Activated T-helper 9 cell treated with anti-CD3 and anti-CD28 coated beads, Interleukin-2, amount 50 U/mL, for 16 hours (primary cell): ENCODE measurements around the gene KTN1.

Experiments
- DNase-seq: peaks from one replicate; pipeline ENCODE4 v3.0.0-alpha.2; 2020; ENCODE audit warnings: low read depth

KTN1 gene

DNA sequence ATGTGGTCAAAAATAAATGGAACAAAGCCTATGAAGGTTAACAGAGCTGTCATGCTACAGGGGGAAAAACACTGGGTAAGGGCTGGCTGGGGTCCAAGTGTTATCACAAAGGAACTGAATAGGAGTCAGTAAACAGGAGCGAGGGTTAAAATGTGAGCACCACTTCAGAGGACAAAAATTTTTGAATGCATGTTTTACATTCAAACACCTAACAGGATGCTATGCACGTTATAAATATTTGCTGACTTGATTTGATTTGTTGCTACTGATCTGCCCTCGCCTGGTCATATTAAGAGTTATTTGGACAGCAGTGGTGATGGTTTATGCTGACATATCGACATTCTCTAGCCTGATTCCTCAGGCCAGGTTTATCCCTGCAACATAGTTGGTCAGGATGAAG, 7.4 kb upstream of the KTN1 start:
- no peak for DNase-seq

DNA sequence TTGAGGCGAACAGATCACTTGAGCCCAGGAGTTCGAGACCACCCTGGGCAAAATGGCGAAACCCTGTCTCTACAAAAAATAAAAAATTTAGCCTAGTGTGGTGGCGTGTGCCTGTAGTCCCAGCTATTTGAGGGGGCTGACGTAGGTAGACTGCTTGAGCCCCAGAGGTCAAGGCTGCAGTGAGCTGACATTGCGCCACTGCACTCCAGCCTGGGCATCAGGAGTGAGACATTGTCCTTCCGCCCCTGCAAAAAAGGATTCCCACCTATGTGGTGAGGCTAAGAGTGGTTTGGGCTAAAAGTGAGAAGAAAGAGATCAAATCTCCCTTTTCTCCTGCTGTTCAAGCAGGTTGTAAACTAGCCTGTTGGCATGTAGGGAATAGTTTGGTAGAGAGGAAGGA, 5.0 kb upstream of the KTN1 start:
- DNase-seq = no peak

DNA sequence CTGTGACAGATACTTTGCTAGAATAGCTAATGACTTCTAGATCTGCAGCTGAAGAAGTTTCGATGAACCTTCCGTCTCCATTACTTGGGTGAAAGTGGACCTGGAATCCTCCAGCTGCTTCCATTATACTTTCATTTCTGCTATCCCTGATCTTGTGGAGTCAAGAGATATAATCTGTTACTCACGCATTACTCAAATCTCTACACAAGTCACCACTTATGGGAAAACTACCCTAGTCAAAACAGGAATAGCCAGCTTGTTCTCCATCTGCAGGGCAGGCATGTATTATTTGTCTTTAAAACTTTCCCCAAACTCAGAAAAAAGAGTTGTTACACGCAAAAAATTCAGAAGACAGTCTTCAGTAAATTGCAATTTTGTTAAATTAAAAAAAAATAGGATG, 2.8 kb upstream of the KTN1 start:
- DNase-seq = no peak

DNA sequence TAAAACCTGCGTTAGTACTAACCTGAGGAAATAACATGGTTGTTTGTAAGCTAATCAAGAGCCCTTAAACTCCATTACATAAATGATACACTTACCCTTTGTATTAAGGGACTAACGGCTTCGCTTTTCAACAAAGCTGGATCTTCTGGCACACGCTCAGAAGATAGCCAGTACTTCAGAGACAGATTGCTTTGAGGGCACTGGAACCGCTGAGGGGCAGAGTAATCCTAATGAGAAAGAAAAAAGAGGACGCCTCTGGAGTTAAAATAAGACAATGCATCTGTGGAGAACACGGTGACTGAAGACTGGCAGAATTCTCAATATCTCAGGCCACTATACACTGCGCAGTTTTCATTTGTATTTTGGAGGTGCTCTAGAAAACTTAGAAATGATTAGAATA, 1.5 kb upstream of the KTN1 start:
- no peak for DNase-seq

DNA sequence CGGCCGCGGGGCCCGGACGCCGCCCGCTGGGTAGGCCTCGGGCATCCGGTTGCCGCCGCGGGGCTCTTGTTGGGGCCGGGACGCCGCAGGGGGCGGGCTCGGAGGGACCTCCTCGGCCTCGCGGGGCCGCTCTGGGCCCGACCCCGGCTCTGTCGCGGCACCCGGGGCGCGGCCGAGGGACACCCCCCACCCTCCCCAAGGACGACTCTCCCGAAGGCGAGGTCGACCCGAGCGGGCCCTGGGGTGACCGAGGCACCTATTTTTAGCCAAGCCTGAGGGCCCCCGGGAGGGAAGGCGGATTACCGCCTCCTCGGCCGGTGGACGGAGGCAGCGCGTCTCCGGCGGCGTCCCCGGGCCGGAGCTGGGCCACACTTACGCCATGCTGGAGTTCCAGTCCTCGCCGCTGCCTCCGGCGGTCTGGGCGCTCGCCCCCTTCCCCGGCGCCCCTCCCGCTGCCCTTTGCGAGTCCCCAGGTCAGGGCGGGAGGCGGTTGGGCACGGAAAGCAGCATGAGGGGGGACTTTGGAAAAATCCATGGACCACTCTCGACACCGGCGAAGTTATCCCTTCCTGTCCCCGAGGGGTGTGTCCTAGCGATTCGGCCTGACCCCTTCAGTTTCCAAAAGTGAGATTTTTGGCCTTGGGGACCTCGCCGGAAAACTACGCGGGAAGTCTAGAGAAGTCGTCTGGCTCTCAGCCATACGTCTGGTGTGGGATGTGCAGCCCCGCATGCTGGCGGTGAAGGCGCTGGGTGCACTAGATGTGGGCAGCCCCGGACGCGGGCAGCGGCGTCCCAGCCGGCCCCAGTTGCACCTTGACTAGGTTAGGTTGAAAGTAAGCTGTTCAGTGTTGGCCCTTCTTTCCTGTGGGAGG, 699 bp downstream of the KTN1 start:
- DNase-seq = peak; percentile 39

DNA sequence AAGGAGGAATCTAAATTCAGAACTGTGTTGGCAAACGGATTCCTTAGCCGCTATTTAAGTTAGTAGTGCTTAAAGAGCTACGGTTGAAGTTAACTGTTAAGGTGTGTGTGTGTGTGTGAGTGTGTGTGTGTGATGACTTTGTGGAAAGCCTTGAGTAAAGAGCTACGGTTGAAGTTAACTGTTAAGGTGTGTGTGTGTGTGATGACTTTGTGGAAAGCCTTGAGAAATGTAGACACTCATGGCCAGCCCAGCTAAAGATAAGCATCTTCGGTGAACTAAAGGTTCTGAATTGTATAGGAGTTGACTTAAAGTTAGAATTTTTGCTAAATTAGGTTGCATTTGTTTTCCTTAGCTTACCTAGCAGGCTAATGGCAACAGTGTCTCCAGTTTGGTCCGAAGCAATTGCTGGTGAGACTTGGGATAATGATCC, 1.4 kb downstream of the KTN1 start:
- no peak for DNase-seq

DNA sequence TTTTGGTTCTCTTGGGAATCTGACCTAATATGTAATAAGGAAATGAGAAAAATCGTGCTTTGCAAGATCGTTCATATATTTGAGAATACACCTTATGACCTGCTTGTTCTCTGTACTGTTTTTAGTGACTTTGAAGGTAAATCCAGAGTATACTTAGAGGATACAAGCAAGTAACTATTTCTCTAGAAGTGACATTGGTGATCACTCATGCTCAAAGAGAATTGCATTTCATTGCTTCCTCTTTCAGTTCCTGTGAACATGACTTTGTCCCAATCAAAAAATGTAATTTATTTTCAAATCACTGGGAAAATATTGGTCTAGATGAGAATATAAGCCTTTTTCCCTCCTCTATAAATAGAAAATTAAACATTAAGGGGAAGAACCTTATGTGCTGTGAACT, 2.7 kb downstream of the KTN1 start:
- no peak for DNase-seq

DNA sequence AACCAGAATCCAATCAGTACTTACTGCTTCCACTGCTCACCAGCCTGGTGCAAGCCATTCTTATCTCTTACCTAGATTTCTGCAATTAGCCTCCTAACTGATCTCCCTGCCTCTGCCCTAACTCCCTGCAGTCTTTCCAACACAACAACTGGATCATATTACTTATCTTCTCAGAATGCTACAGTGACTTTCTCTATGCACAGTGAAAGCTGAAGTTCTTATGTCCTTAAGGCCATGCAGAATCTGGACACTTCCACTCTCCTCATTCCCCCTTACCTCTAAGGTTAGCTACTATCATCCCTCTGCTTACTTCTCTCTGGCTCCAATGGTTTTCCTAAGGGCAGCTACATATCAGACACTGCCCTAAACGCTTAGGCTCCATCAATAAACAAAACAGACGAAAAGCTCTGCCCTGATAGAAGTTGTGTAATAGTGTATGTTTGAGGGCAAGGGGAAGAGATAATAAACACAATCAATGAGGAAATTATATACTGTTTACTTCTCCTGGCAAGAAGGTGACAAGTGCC, 4.0 kb downstream of the KTN1 start:
- DNase-seq = no peak

DNA sequence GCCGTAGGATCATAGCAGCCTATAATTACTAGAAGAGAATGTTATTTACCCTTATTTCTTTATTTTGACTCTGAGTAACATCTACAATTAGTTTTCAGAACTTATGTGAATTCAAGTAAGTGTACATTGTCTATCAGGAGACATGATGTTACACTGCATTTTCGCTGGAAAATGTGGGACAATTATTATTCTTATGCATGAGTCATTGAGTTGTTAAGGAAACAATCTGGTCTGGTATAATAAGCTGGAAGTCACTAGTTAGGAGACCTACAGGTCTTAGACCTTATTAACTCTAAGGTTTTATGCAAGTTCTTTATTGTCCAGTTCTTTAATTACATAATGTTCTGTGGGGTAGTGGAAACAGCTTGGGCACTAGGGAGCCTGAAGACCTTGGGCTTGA, 5.8 kb downstream of the KTN1 start:
- DNase-seq = no peak

DNA sequence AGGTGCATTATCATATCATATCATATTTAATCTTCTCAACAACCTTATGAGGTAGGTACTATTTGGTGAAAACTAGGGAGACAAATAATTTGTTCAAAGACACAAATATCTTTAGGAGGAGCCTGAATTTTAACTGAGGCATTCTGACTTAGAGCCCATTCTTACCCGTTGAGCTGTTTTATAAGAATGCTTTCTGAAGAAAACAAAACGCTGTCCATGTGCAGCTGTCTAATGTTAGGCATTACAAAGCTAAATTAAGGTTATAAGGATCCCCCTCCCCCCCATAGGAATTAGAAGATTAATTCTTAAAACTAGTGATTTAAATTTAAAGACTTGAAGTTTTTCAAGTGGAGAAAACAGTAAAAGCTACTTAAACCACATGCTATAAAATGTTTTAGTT, 6.4 kb downstream of the KTN1 start:
- no peak for DNase-seq

DNA sequence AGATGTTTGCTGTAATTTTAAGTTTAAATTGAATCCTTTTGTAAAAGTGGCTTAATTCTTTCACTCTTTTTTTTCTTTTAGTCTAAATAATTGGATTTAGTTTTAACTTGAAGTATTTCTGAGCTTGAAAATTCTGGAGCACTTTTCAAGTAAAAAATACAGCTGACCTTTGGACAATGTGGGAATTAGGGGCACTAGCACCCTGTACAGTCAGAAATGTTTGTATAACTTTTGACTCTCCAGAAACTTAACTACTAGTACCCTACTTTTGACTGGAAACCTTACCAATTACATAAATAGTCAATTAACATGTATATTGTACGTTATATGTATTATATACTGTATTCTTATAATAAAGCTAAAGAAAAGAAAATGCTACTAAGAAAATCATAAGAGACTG, 7.8 kb downstream of the KTN1 start:
- no peak for DNase-seq

DNA sequence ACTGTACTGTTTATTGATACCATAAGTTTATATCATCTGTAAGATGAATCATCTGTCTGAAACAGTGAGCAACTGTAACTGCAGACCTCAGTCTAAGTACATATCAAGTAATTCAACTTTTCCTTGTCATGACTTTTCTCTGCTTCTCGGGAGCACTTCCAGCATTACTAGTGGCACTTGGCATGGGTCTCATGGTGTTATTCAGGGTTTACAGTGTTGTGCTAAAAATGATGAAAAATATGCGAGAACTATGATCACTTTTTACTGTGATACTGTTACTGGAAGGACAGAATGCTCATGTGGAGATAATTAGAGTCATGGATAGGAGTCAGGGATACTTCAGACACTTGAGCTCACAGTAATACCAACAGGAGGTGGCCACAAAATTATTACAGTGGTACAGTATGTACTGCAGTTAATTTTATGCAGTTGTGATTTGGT, 8.3 kb downstream of the KTN1 start:
- DNase-seq = no peak

DNA sequence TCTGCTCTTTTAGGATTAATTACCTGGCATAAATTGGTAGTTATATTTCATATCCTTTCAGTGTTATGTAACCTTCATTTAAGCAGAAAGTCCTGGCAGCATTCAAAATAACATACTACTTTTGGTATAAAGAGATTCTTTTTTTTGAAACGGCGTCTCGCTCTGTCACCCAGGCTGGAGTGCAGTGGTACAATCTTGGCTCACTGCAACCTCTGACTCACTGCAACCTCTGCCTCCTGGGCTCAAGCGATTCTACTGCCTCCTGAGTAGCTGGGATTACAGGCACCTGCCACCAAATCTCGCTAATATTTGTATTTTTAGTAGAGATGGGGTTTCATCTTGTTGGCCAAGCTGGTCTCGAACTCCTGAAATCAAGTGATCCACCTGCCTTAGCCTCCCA, 9.2 kb downstream of the KTN1 start:
- DNase-seq = no peak

DNA sequence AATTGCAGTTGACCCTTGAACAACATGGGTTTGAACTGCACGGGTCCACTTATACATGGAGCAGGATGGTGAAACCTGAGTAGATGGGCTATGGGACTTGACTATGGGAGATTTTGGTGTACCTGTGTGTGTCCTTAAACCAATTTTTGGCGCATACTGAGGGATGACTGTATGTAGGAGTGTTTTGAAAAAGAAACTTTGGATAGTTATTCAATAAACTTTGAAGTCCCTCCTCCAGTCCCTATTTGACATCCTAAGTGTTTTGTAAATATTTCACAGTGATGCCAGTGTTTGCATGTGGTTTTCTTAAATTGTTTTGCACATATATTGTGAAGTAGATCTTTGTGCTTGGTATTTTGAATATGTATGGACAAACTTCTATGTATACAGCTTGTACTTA, 12.4 kb downstream of the KTN1 start:
- no peak for DNase-seq

DNA sequence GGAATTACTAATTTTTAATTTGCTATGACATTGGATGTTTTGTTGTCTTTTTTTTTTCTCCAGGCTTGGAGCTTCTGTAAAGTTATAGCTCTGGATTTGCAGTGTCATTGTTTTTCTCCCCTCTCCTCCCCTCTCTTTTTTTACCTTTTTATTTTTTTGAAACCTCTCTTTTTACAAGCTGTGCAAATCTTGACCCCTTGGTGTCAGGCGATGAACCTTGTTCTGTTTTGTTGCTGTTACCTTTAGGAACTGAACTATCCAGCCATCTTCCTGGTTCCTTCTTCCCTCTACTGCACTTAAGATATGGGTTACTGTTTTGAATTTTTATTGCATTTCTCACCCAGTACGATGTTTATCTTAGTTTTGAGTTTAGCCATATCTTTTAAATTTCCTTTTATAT, 13.7 kb downstream of the KTN1 start:
- no peak for DNase-seq

DNA sequence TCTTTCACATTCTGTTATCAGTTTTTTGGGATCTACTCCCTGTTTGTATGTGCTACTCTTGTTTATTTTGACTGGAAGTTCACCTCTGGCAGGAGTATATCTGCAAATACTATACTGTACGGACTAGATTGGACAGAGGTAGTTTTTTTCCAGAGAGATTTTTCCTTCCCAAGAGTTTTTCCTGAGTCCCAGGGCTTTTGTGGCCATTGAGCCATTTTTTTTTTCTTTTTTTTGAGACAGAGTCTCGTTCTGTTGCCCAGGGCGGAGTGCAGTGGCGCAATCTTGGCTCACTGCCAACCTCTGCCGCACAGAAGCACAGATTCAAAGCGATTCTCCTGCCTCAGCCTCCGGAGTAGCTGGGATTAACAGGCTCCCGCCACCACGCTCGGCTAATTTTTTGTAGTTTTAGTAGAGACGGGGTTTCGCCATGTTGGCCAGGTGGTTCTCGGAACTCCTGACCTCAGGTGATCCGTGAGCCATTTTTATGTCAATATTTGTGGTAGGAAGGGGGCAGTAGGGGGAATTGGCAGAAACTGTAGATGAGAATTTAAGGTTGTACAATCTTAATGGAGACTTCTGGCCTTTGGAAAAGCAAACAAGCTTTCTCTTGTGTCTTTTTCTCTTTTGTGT, 19.4 kb downstream of the KTN1 start:
- no peak for DNase-seq

DNA sequence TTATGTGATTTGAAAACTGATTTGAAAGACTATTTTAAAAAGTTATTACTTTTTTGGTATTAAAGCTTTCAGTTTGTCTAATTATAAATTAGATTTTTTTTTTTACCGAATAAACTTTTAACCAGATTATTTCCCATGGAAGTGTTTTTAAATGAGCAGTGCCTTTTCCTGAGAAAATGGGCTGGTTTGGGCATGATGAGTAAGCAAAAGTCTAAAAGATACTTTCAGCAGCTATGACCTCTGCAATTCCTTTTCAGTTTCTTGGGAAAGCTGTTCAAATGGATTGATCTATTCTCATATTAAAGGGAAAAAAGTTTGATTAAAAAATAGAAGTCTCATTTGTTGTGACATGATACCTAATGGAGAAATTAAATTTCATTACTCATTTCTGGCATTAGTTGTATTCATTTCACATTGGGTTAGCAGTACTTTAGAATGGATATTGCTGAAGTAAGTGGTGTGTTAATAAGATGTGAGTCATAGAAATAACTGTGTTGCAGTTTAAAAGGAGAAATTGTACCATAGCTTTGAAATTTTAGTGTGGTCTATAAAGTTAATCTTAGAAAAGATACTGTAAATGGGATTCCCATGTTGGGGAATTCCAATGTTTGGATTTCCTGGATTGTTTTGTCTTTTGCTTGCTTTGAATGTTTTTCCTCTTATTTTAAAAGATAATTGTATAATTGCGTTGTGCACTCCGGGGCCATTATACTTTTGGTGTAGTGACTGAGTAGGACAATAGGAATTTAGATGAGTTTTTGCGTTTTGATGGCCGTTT, 21.0 kb downstream of the KTN1 start:
- no peak for DNase-seq

DNA sequence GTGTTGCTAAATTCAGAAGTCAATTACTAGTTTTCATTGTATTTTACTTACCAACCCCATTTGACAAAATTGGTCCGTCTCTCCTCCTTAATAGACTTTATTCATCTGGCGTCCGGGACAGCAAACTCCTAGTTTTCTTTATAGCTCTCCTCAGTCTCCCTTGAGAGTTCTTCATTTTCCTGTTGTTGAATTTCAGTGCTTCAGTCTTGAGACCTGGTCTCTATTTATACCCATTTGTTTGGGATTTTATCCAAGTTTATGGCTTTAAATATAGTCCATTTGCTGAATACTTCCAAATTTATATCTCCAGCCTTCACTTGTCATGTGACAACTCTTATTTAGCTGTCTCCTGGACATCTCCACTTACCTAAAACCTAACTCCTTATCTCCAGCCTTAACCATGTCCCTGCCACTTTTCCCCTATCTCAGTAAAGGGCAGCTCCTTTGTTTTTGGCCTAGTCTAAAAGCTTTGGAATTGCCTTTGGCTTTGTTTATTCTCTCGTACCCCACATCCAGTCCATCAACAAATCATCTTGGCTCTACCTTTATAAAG, 23.5 kb downstream of the KTN1 start:
- no peak for DNase-seq

DNA sequence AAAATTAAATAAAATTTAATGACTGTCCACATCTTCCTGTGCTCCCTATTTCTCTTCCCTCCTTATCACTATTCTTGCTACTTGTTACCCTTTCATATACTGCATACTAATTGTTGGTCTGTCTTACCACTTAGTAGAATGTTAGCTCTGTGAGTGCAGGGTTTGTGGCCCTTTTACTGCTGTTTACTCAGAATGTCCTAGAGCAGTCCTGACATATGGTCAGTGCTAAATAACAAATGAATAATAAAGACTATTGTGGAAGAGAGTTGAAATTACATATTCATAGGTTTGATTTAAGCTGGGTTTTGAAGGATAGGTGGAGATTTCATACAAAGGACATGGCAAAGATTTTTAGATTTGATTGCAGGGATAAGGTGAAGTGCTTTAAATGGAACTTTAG, 24.5 kb downstream of the KTN1 start:
- DNase-seq = no peak

DNA sequence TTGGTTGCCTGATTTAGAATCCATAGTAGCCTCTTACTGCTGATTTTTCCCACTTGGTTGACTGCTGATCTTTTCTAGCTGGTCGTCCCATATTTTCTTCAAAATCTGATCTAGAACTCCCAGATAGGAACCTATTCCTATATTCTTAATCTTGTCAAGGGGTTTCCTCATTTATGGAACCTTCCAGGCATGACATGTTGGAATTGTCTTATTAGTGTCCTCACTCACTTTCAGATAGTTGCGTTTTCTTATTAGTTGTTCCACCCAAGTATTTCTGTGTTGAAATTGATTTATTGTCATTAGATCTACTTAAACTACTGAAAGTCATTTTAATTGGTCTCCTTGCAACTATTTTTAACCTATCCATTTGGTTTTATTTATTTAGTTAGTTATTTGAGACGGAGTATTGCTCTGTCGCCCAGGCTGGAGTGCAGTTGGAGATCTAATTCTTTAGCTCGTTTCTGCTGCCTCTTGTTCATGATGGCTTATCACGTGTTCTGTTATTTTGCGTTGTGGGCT, 25.0 kb downstream of the KTN1 start:
- DNase-seq = no peak

DNA sequence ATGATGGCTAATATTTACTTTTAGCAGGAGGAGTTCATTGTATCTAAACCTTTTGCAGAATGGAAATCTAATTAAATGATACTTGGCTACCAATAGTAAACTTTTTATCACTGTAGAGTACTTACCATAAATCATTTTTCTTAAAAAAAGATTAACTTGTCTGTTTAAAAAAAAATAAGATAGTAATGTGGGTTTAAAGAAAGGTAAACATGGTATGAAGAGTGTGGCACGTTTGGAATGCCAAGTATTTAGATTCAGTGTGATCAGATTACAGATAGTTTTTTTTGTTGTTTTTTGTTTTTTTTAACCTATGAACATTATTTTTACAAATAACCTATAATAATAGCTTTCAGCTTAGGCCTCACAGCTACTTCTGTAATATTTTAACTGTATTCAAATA, 25.8 kb downstream of the KTN1 start:
- DNase-seq = no peak

DNA sequence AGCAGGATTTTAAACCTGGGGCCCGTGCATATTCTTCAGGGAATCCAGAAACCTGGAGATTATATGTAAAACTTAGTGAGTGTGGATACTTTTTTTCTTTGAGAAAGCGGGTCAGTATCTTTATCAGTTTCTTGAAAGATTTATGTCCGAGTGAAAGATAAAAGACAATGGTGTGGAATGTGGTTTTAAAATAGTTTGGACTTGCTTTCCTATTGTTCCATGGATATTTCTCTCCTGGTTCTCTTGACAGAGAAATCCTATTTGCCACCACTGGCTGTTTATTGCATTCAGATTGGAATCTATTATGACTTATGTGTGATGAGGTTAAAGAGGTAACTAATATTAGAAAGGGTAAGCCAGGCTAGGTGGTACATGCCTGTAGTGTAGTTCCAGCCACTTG, 27.4 kb downstream of the KTN1 start:
- DNase-seq = no peak
